ENCODE measurements around the gene MED13L. TPM values are rescaled to one million over a fixed set of nuclear protein-coding genes. Genes with fewer than 3 reads are reported as not detected.

MED13L gene
- total and polyA plus RNA-seq, 2 of the 8 experiments (the other 6 are each of a cell fraction or from before 2014, with no cell fraction given) = 15.9 to 51.7 TPM

GRCh38 chr12:116062698-116063097 lies 214.8 kb downstream of the MED13L start:
- no peak overlapping the region for H3K9ac ChIP-seq (replicated peaks in 1 of 4; ENCODE audit: extremely low read depth in 1 of 4, low read depth in 3 of 4, low read length in 3 of 4)
- no peak for DNase-seq (ENCODE audit: low read depth in 1 of 2, low spot score in 2 of 2)
- H2AFZ ChIP-seq (ENCODE audit: low read length) = no peak overlapping the region
- H2BK20ac ChIP-seq (ENCODE audit: low read length) = no peak overlapping the region
- peaks cover 0 to 4% (median 3%) of the 10 kb centered on the region in 4 experiments; a peak in 2 of 7 replicates for H3K4me1 ChIP-seq (replicated peaks in 1 of 4; ENCODE audit: control insufficient read depth in 3 of 4, insufficient read depth in 4 of 4, low read length in 3 of 4)
- WGBS, 2 experiments (ENCODE audit: extremely low coverage in 1 of 2, insufficient coverage in 1 of 2, insufficient read length in 1 of 2, insufficient replicate concordance in 2 of 2, low coverage in 1 of 2, low lambda C conversion rate in 2 of 2, missing lambda C conversion rate in 1 of 2) = 93% methylated on average over 4 of the region's 4 CpGs; no CpG with 5 or more reads in 1 of the 2 experiments
- H3K18ac ChIP-seq (ENCODE audit: extremely low read depth, low read length) = no peak overlapping the region
- POLR2A ChIA-PET (ENCODE audit: partially characterized antibody) = no interaction called here
- H3K56ac ChIP-seq (replicated peaks; ENCODE audit: insufficient read length, low read depth, low read length) = no peak overlapping the region
- H4K91ac ChIP-seq (replicated peaks; ENCODE audit: insufficient read length, low read length) = no peak overlapping the region
- no peak overlapping the region for H3K23ac ChIP-seq (ENCODE audit: insufficient read length)
- H4K5ac ChIP-seq (ENCODE audit: insufficient read length, low read depth, low read length) = no peak overlapping the region
- H2BK5ac ChIP-seq (ENCODE audit: low read depth, low read length) = no peak overlapping the region
- H3K4me3 ChIP-seq (ENCODE audit: extremely low read depth in 1 of 4, insufficient read depth in 2 of 4, low read depth in 3 of 4, low read length in 4 of 4) = no peak overlapping the region
- no peaks in the 10 kb centered on the region for H3K9me3 ChIP-seq (ENCODE audit: insufficient read depth in 2 of 2, low read depth in 1 of 2, low read length in 1 of 2)
- H2BK12ac ChIP-seq (ENCODE audit: low read depth, low read length) = no peak overlapping the region
- no peaks in the 10 kb centered on the region for H3K36me3 ChIP-seq (ENCODE audit: control insufficient read depth in 2 of 4, insufficient read depth in 4 of 4, low read length in 3 of 4)
- H3K14ac ChIP-seq (ENCODE audit: insufficient read length) = no peak overlapping the region
- FAIRE-seq = no peak
- no peak overlapping the region for H3K27ac ChIP-seq (ENCODE audit: low read depth, low read length)
- peaks cover 2 to 3% of the 10 kb centered on the region in 2 experiments for H4K20me1 ChIP-seq (replicated peaks in 1 of 2; ENCODE audit: control insufficient read depth in 1 of 2, insufficient read depth in 2 of 2, low read length in 2 of 2)
- no peak overlapping the region for H3K4me2 ChIP-seq (ENCODE audit: insufficient read depth in 1 of 2, low read depth in 2 of 2, low read length in 2 of 2)
- no peak overlapping the region for H3K4ac ChIP-seq (replicated peaks; ENCODE audit: insufficient read length, low read depth, low read length)
- CTCF ChIA-PET (ENCODE audit: partially characterized antibody) = no interaction called here
- H2AK5ac ChIP-seq (ENCODE audit: low read depth, low read length) = no peak overlapping the region
- H2BK120ac ChIP-seq (replicated peaks; ENCODE audit: low read depth, low read length) = no peak overlapping the region
- H3K79me1 ChIP-seq (ENCODE audit: low read depth, low read length) = no peaks in the 10 kb centered on the region
- peaks cover 4 to 27% of the 10 kb centered on the region in 2 experiments; a peak in 3 of 4 replicates for H3K79me2 ChIP-seq (ENCODE audit: control insufficient read depth in 1 of 2, insufficient read depth in 2 of 2, low read length in 2 of 2)
- H3K27me3 ChIP-seq (replicated peaks in 1 of 4; ENCODE audit: control insufficient read depth in 3 of 4, extremely low read depth in 1 of 4, insufficient read depth in 3 of 4, low read length in 3 of 4) = no peaks in the 10 kb centered on the region
- H4K8ac ChIP-seq (ENCODE audit: extremely low read depth, insufficient read depth, low read length) = no peak overlapping the region
- H2BK15ac ChIP-seq (ENCODE audit: low read length) = no peak overlapping the region
- no peaks in the 10 kb centered on the region for H3K23me2 ChIP-seq (ENCODE audit: low read depth, low read length)
- TF ChIP-seq TAF7 (optimal IDR thresholded peaks at IDR 0.05; ENCODE audit: borderline replicate concordance, low read depth, low read length) (no peak), HDAC6 (IDR thresholded peaks at IDR 0.05; ENCODE audit: low read depth, low read length) (no peak), PHF8 (conservative IDR thresholded peaks at IDR 0.05; ENCODE audit: low read depth, low read length) (no peak), SP1 (IDR thresholded peaks at IDR 0.05; ENCODE audit: low read depth, low read length) (no peak), NANOG (IDR thresholded peaks at IDR 0.05; ENCODE audit: insufficient read depth, low read depth, low read length, poor library complexity, severe bottlenecking) (no peak), EGR1 (IDR thresholded peaks at IDR 0.05; ENCODE audit: borderline replicate concordance, low read depth, low read length) (no peak), EP300 (IDR thresholded peaks at IDR 0.05; ENCODE audit: borderline replicate concordance in 1 of 2, low read depth in 2 of 2, low read length in 2 of 2) (no peak), CBX5 (IDR thresholded peaks at IDR 0.05; ENCODE audit: low read depth, low read length) (no peak), USF2 (IDR thresholded peaks at IDR 0.05; ENCODE audit: low read length) (no peak), CTCF (IDR thresholded peaks at IDR 0.05; ENCODE audit: control extremely low read depth in 1 of 3, insufficient read depth in 1 of 3, low read depth in 1 of 3, low read length in 3 of 3) (no peak)
